ENCODE measurements around the gene RFX2. TPM values are rescaled to one million over a fixed set of nuclear protein-coding genes. Genes with fewer than 3 reads are reported as not detected.

Gene RFX2
- total and polyA plus RNA-seq, 9 of the 15 experiments (the other 6 are each of a cell fraction or from before 2014, with no cell fraction given): 3.6 to 18.7 (median 8.7) TPM

DNA sequence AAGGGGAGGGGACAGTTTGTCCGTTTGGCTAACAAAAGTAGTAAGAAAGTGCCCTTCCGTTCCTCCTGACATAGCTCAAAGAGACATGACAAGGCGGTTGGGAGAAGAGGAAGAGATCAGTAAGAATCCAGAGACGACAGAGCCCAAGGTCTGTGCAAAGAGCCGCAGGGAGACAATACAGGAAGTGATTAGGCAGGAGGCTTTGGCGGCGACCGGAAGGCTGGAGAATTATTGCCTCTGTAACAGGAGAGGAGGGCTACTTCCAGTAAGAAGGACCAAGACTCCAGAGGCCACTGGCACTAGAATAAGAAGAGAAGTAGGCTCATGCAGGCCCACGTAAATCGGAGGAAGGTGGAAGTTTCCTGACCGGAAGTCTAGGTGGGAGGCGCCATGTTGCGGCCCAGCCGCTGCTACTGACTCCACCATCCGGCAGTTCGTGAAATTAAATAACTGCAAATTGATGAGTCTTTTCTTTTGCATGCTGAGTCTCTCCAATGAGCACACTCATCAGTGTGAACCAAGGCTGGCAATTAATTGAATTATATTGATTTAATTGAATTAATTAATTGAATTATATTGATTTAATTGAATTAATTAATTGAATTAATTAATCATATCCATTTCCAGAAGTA lies 9.9 kb downstream of the RFX2 start (continued):
- TF ChIP-seq ZNF134 (CRISPR knock-in tag; conservative IDR thresholded peaks at IDR 0.05) (peak; percentile 56; the same call in 1 of the 2 replicates), ASH1L (IDR thresholded peaks at IDR 0.05; ENCODE audit: borderline replicate concordance, low read depth, partially characterized antibody) (peak; percentile 35), ELF1 (tag; IDR thresholded peaks at IDR 0.05) (peak; percentile 88), ZNF717 (CRISPR knock-in tag; IDR thresholded peaks at IDR 0.05) (no peak), SMARCA4 (IDR thresholded peaks at IDR 0.05) (peak; percentile 16; the same call in 1 of the 2 replicates), BRF2 (IDR thresholded peaks at IDR 0.05; ENCODE audit: borderline replicate concordance, insufficient read depth, insufficient read length) (no peak), ZBTB11 (CRISPR knock-in tag; IDR thresholded peaks at IDR 0.05) (peak in 1 of 3 experiments; percentile 73; a peak in 3 of 6 replicates), TAF1 (IDR thresholded peaks at IDR 0.05; ENCODE audit: control insufficient read depth, extremely low read depth, insufficient read depth, low read length, severe bottlenecking) (no peak), EP400 (IDR thresholded peaks at IDR 0.05) (peak; percentile 43; the same call in 1 of the 2 replicates)
- TF ChIP-seq, protein P1, sequence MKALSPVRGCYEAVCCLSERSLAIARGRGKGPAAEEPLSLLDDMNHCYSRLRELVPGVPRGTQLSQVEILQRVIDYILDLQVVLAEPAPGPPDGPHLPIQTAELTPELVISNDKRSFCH (CRISPR knock-in tag; IDR thresholded peaks at IDR 0.05): no peak
- TF ChIP-seq, protein P1 (tag; IDR thresholded peaks at IDR 0.05): 0 out of 2 replicates have a peak, but pooled peaks have one; percentile 39
- TF ChIP-seq, protein P2, sequence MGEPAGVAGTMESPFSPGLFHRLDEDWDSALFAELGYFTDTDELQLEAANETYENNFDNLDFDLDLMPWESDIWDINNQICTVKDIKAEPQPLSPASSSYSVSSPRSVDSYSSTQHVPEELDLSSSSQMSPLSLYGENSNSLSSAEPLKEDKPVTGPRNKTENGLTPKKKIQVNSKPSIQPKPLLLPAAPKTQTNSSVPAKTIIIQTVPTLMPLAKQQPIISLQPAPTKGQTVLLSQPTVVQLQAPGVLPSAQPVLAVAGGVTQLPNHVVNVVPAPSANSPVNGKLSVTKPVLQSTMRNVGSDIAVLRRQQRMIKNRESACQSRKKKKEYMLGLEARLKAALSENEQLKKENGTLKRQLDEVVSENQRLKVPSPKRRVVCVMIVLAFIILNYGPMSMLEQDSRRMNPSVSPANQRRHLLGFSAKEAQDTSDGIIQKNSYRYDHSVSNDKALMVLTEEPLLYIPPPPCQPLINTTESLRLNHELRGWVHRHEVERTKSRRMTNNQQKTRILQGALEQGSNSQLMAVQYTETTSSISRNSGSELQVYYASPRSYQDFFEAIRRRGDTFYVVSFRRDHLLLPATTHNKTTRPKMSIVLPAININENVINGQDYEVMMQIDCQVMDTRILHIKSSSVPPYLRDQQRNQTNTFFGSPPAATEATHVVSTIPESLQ (CRISPR knock-in tag; IDR thresholded peaks at IDR 0.05): no peak
